ENCODE data around the gene SOWAHA. TPM values are rescaled to one million over a fixed set of nuclear protein-coding genes. Genes with fewer than 3 reads are reported as not detected.
A peak's percentile ranks its signal among the peaks of the same experiment; 100 is the strongest.
"Not testable (repeated sequence)": the region's sequence is repeated elsewhere in the genome, so short reads cannot be mapped to it uniquely, and the experiment has no call there.

SOWAHA gene
- total RNA-seq, 1 donor, result not detected

DNA sequence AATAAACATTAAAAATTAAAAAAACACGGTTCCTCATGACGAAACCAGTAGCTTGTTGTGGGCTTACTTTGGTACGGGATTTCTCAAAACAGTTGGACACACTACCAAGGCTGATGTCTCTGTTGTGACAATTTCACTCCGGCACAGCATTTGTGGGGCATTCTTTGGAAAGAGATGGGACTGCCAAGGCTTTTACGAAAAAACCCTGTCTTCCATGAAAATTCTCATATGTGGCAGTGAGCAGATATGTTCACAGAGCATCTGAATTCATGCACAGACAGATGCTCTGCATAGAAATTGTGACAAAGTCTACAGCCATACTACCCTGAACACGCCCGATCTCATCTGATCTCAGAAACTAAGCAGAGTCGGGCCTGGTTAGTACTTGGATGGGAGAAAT lies 35.2 kb downstream of the SOWAHA start:
- DNase-seq (ENCODE audit: low read depth), result no peak
- no peak overlapping the region for H3K4me3 ChIP-seq (ENCODE audit: low read depth, low read length)
- TF ChIP-seq, protein P1, sequence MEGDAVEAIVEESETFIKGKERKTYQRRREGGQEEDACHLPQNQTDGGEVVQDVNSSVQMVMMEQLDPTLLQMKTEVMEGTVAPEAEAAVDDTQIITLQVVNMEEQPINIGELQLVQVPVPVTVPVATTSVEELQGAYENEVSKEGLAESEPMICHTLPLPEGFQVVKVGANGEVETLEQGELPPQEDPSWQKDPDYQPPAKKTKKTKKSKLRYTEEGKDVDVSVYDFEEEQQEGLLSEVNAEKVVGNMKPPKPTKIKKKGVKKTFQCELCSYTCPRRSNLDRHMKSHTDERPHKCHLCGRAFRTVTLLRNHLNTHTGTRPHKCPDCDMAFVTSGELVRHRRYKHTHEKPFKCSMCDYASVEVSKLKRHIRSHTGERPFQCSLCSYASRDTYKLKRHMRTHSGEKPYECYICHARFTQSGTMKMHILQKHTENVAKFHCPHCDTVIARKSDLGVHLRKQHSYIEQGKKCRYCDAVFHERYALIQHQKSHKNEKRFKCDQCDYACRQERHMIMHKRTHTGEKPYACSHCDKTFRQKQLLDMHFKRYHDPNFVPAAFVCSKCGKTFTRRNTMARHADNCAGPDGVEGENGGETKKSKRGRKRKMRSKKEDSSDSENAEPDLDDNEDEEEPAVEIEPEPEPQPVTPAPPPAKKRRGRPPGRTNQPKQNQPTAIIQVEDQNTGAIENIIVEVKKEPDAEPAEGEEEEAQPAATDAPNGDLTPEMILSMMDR (IDR thresholded peaks at IDR 0.05; ENCODE audit: insufficient read depth, low read length), result no peak

DNA sequence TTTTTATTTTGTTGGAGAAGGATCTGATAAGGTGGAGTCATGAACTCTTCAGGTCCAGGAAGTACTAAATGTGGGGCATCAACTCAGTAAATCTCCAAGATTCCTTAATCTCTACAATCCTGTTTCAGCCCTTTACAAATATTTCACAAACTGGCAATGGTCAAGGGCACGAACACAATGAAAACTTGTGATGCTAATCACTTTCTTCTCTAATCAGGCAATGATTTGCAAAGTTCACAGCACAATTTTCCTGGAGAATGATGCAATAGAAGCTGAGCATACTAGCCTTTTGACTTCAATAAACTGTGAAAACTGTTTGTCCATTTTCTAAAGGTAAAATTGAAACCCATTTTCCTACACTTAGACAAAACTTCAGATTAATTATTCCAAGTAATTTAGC lies 36.2 kb downstream of the SOWAHA start:
- no peak overlapping the region for H3K4me3 ChIP-seq (ENCODE audit: low read depth, low read length)
- DNase-seq (ENCODE audit: low read depth), result no peak
- TF ChIP-seq, protein P1 (IDR thresholded peaks at IDR 0.05; ENCODE audit: insufficient read depth, low read length), result no peak

DNA sequence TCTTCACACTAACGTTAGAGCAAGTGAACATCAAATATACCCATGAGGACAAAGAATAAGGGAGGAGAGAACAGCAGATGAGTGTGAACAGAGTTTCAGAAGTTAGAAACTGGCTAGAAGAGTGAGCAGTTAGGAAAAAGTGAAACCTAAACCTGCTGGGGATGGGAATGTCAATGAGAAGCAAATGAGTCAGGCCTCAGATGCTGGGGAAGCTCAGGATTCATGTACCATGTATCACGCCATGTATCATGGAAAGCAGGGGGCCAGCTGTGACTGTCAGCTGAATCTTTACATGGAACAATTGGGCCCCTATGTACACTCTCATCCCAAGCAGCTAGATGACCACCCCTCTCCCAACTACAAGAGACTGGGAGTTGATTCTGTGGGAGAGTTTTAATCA lies 37.0 kb downstream of the SOWAHA start:
- DNase-seq (ENCODE audit: low read depth), result no peak
- H3K4me3 ChIP-seq (ENCODE audit: low read depth, low read length), result no peak overlapping the region
- TF ChIP-seq, protein P1 (IDR thresholded peaks at IDR 0.05; ENCODE audit: insufficient read depth, low read length), result no peak

DNA sequence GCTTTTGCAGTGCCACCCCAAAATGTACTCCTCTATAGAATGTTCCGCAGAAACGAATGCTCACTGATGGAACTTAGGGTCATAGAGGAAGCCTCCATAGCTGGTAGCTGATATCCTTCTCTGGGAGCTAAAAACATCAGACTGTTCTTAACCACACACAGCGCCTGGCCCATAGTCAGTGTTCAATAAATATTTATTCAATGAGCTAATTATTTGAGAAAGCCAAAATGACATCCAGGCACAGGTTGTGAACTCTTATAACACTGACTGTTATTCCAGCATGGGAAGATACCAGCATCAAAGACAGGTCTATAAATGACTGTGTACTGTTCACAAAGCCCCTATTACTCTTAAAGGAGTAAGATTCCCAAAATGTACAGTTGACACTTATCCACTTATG lies 40.2 kb downstream of the SOWAHA start:
- DNase-seq (ENCODE audit: low read depth), result no peak
- H3K4me3 ChIP-seq (ENCODE audit: low read depth, low read length), result no peak overlapping the region
- TF ChIP-seq, protein P1 (IDR thresholded peaks at IDR 0.05; ENCODE audit: insufficient read depth, low read length), result no peak

DNA sequence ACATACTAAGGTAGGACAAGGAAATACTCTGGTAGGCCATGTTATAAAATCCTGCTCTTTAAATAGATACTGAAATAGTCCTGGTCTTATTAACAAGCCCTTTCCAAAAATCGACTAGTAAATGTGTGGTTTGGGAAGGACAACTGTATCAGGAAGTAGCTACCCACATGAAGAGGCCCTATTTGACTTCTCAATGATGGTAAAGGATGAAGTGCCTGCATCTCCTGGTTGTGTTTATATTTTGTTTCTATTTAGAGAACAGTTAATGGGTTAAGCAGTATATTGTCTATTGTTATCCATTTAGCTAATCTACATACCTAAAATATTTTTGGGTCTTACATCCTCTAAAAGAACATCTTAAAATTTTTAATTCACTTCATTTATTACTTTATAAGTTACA lies 40.7 kb downstream of the SOWAHA start:
- TF ChIP-seq, protein P1 (IDR thresholded peaks at IDR 0.05; ENCODE audit: insufficient read depth, low read length), result no peak
- no peak overlapping the region for H3K4me3 ChIP-seq (ENCODE audit: low read depth, low read length)
- DNase-seq (ENCODE audit: low read depth), result no peak

DNA sequence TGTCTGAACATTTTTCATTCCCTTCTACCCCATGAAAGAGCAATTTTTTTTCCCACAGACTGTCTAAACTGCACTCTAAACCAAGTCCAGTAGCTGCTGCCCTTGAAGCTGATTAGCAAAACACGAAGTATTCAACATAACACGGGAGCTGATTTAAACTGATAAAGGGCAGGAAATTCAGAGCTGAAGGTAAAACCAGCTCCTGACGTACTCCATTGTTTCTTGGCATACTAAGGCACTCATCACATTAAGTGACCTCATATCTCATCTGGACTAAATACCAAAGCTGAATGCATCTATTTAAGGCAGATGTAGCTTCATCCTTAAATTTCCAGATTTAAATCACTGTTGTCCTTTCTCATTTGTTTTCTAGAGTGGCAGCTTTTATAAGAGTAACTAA lies 41.2 kb downstream of the SOWAHA start:
- peak; percentile 50 for DNase-seq (ENCODE audit: low read depth)
- TF ChIP-seq, protein P1 (IDR thresholded peaks at IDR 0.05; ENCODE audit: insufficient read depth, low read length), result no peak
- no peak overlapping the region for H3K4me3 ChIP-seq (ENCODE audit: low read depth, low read length)

DNA sequence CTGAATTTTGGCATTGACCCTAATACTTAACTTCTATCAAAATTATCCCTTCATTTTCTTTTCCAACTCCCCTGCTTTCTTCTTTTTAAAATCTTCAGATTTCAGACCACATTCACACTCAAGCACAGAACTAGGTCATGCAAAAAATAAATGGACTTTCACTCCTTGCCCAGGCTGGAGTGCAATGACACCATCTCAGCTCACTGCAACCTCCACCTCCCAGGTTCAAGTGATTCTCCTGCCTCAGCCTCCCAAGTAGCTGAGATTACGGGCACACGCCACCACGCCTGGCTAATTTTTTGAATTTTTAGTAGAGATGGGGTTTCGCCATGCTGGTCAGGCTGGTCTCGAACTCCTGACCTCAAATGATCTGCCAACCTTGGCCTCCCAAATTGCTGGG lies 41.9 kb downstream of the SOWAHA start:
- not testable (repeated sequence) for DNase-seq (ENCODE audit: low read depth)

More for the DNA sequence above, 41.9 kb downstream of the SOWAHA start:
- H3K4me3 ChIP-seq (ENCODE audit: low read depth, low read length), result not testable (repeated sequence)

Measured in fibroblast of the aortic adventitia (primary cell).